ENCODE measurements around the gene FGD5.

DNA sequence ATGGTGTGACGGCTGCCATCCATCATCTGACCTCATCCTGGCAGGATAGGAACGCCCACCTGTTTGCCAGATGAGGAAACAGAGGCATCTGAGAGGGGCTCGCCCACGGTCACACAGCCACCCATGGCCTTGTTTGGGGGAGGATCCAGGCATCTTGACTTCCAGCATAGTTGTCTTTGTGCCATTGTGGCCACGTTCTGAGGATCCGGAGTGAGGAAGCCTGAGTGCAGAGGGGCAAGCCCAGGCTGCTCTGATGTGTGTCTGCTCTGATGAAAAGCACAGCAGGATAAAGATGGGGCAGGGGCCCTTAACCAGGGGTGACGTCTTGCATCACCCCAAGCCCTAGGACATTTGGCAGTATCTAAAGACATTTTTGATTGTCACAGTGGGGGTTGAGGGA, 58.7 kb downstream of the FGD5 start:
- TF ChIP-seq, protein P1, sequence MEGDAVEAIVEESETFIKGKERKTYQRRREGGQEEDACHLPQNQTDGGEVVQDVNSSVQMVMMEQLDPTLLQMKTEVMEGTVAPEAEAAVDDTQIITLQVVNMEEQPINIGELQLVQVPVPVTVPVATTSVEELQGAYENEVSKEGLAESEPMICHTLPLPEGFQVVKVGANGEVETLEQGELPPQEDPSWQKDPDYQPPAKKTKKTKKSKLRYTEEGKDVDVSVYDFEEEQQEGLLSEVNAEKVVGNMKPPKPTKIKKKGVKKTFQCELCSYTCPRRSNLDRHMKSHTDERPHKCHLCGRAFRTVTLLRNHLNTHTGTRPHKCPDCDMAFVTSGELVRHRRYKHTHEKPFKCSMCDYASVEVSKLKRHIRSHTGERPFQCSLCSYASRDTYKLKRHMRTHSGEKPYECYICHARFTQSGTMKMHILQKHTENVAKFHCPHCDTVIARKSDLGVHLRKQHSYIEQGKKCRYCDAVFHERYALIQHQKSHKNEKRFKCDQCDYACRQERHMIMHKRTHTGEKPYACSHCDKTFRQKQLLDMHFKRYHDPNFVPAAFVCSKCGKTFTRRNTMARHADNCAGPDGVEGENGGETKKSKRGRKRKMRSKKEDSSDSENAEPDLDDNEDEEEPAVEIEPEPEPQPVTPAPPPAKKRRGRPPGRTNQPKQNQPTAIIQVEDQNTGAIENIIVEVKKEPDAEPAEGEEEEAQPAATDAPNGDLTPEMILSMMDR (IDR thresholded peaks at IDR 0.05), result no peak
- no peak for TF ChIP-seq ZFX (IDR thresholded peaks at IDR 0.05; ENCODE audit: borderline replicate concordance)
